Stimulated activated CD8-positive, alpha-beta memory T cell treated with anti-CD3 and anti-CD28 coated beads, Interleukin-4, amount 100 ng/mL, for 48 hours (primary cell): ENCODE results near the gene PLK1.
"Not testable (repeated sequence)": the region's sequence is repeated elsewhere in the genome, so short reads cannot be mapped to it uniquely, and the experiment has no call there.

Source experiments
- DNase-seq: peaks from one replicate; pipeline ENCODE4 v3.0.0-alpha.2; 2020

Gene PLK1

GRCh38 chr16:23712976-23713375 is 34.3 kb downstream of the PLK1 start, which contains the start of gene ERN2:
TSS of gene ERN2 (minus strand) at chr16:23713222. CDS start at chr16:23713187, 35 bp downstream.
- no peak for DNase-seq

- no peak for DNase-seq
These were observed 37.8 kb downstream of the PLK1 start for GRCh38 chr16:23716484-23716883.

- not testable (repeated sequence) for DNase-seq
These were observed 44.0 kb downstream of the PLK1 start for GRCh38 chr16:23722613-23723240.

- no peak for DNase-seq
These were observed 45.6 kb downstream of the PLK1 start for GRCh38 chr16:23724096-23724784.

- no peak for DNase-seq
These were observed 46.1 kb downstream of the PLK1 start for GRCh38 chr16:23724785-23725131.

- no peak for DNase-seq
These were observed 48.0 kb downstream of the PLK1 start for GRCh38 chr16:23726710-23727109.

- DNase-seq = no peak
These were observed 49.4 kb downstream of the PLK1 start for GRCh38 chr16:23728112-23728477.

GRCh38 chr16:23729503-23730424 is 51.1 kb downstream of the PLK1 start:
- no peak for DNase-seq

- no peak for DNase-seq
These were observed 55.6 kb downstream of the PLK1 start for GRCh38 chr16:23734176-23734893.

- not testable (repeated sequence) for DNase-seq
These were observed 58.8 kb downstream of the PLK1 start for GRCh38 chr16:23737423-23738028.

- no peak for DNase-seq
These were observed 60.8 kb downstream of the PLK1 start for GRCh38 chr16:23739516-23739915.
